NCI-H82 treated with DMSO at 0.1 percent for 48 hours (cell line): ENCODE data around the gene PTPRM.
"Not testable (repeated sequence)": the region's sequence is repeated elsewhere in the genome, so short reads cannot be mapped to it uniquely, and the experiment has no call there.

Experiments
- DNase-seq: peaks from one replicate; lab custom pipeline; 2025; ENCODE audit not compliant: unreplicated experiment; lab: John Stamatoyannopoulos, UW

Gene PTPRM

DNA sequence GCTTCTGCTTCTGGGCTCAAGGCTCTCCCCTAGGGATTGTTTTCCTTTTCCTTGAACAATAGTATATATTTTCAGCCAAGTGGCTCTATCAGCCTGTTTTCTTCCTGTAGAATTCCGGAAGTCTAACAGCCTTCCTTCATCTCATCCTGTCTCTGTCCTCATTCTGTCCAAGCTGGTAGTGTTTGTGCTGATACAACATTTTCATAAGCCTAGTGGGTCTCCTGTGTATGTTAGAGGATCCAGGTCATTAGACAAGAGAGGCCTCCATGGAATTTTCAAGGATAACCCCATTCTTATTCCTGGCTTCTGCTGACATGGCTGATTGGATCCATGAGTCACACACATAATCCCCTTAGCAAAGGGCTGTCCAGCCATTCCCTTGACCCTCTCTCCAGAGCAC is 467.6 kb downstream of the PTPRM start:
- no peak for DNase-seq

DNA sequence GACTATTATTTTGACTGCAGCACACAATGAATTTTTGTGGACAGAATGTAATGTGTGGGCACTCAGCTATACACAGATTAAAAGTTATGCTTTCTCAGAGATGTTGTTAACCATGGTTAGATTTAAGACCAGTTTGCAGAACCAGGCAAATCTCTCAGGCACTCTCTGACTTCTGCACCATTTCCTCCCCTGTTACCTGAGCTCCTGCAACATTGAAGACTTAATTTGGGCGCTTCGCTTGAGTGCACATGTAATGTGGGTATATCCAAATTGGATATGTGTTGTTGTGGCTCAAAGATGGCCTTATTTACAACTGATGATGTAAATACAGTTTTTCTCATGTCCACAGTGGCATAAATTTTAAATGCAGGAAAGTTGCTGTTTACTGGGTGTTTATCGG is 469.4 kb downstream of the PTPRM start:
- DNase-seq = no peak

DNA sequence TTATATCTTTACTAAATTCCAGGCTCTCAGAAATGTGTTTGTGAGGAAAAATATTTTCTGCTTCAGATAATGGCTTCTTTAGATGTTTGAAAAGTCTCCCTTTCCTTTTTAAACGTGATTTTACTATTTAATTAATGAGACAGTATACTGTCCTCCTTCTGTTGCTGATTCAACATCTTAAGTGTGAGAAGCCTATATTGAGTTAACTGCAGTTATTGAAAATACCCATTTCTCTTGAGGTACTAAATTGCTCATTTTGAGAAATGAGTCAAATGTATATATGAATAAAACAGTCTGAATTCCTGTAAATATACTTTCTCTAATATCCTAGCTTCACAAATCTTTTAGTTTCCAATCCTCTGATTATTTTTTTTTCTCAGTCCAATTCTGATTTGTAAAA is 470.2 kb downstream of the PTPRM start:
- DNase-seq = no peak

DNA sequence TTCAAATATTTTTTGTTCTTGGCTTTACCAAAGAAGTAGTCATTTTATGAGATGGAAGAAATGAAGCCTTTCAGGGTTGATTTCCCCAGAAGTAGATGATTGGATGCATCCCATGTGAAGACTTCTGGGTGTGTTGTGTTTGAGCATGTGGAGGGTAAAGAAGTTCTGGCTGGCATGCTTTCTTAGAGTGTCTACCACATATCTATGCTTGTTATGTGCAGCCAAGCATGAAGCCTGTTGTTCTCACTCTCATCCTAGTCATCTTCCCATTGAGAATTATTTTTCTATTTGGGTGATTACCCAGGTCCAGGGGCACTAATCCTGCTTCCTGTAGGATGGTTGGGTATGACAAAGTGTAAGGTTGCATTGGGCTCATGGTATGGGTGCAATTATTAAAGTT is 472.9 kb downstream of the PTPRM start:
- DNase-seq = no peak

DNA sequence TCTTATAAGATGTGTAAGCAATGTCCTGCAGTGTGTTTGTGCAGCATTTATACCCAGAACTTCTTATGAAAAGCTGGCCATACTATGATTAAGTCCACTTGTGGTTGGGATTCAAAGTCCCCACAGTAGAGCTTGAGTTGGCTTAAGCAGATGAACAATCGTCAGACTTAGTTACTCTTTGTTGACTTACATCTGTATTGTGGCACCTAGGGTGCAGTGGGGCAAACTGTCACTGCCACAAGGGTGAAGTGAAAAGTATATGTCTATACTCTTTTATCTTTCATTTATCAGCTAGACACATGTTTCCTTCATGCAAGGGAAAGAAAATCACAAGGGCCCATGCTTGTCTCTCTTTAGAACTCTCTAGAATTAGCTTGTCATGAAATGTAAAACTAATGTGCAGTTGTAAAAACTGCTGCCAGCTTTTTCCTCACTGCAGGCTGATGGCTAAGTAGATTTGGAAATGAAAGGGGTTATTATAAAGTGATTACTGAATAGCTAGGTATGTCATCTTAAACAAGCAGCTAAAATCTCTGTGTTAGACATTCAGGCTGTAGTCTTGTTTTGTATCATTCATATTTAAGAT is 474.5 kb downstream of the PTPRM start:
- DNase-seq = no peak

DNA sequence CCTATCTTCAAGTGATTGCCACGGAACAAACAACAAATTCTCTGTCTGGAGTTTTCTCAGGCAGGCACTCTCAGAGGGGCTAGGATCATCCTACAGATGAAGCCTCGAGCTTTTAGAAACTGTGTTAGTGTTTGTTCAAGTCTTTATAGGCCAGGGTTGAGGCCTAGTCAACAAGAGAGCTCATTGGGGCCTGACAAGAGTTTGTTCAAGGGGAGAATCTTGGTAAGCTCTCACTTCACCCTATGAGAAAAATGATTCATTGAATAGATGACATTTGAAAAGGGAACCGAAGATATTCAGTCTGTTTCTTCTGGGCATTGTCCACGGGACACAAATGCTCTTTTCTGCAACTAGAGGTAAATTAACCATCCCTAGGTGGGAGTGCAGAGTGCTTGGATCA is 476.9 kb downstream of the PTPRM start:
- DNase-seq = no peak

DNA sequence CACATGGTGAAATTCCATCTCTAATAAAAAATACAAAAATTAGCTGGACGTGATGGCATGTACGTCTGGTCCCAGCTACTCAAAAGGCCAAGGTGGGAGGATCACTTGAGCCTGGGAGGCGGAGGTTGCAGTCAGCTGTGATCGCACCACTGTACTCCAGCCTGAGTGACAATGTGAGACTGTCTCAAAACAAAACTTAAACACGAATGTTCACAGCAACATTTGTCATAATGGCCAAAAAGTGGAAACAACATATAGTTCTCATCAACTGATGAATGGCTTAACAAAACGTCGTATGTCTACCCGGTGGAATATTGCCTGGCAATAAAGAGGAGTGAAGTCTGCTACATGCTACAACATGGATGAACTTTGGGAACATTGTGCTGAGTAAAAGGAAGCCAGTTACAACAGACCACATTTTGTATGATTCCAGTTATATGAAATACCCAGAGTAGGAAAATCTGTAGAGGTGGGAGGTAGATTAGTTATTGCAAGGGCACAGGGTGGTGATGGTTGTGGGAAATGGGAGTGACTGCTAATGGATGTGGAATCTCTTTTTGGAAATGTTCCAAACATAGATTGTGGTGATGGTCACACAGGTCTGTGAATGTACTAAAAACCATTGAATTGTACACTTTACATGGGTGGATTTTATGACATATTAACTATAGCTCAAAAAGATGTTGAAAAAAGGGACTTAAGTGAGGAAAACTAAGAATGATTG is 478.2 kb downstream of the PTPRM start:
- DNase-seq = no peak

DNA sequence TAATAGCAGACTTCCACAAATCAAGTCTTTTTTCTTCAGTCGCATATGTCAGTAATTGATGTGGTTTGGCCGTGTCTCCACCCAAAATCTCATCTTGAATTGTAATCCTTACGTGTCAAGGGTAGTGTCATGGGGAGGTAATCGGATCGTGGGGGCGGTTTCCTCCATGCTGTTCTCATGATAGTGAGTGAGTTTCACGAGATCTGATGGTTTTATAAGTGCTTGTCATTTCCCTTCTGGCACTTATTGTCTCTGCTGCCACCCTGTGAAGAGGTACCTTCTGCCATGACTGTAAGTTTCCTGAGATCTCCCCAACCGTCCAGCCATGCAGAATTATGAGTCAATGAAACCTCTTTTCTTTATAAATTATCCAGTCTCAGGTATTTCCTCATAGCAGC is 478.8 kb downstream of the PTPRM start:
- no peak for DNase-seq

DNA sequence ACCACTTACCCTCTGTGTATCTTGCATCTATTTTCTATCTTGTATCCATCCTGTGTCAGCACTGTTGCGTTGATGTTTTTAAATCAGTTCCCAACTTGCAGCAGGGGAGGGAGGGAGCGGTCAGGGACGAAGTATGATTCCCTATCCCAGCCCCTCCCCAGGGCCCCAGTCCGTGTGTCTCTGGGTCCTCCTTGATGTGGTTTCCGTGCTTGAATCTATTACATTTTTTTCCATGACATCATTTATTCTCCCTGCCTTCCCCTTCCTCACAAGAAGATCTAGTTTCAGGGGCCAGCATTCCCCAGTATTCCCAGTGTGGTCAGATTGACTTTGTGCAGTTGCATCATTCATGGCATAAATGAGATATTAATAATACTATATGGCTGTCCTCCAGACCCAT is 479.3 kb downstream of the PTPRM start:
- DNase-seq = no peak

DNA sequence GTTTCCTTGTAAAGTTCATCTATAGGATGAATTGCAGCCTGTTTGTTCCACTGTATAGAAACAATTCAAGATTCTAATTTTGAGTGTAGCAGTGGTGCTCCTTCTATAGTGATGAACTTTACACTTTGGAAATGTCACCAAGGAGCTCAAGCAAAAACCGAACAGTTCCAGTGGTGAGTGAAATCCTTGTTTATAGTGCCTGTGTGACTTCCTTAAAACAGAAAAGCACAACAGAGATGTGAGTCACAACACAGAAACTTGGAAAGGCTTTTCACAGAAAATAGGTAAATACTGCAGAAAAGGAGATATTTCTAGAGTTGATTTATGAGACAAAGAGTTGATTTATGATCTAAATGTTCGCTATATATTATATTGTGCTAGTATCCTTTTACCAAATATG is 482.0 kb downstream of the PTPRM start:
- no peak for DNase-seq

DNA sequence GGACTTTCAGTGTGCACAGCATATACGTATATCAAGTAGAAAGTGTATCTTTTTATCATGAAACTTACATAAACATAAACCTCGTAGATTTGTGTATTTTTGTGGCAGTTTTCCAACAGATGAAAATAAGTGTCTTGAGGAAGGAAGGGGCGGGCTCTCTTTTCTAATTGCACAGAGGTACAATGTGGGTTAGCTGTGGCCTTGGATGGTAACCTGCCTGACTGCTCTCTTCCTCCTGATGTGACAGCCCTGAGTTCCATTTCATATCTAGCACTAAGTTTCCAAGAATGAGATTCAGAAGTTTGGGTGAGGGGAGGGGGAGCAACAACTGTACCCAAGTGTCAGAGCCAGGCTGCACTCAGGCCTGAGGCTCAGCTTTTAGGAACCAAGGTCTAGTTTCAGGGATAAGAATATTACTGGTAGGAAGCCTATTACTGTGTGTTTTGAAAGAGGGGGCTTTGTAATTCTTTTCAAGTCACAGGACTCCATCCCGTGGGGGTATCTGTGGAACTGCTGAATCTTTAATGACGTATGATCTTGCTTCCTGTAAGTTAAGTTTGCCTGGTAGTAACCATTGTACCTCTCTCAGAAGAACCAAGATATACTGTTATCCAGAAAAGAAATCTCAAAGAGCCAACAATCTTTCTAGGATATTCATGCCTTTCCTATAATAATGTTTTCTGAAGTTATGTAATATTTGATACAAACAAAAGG is 483.7 kb downstream of the PTPRM start:
- no peak for DNase-seq

DNA sequence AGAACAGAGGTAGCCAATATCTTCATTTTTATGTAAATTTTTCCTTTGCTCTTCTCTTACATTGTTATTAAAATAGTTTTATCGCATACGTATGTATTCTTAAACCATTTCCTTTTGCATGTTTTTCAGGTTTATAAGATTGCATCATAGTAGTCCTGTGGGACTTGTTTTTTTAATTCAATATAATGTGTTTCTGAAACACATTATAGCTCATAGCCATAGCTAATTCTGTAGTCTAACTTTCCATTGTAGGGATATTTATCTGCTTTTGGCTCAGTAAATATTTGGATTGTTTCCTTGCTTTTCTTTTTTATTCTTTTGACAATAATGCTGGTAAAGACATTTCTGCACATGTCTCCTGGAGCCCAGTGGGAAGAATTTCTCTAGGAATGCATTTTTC is 484.3 kb downstream of the PTPRM start:
- DNase-seq = no peak

DNA sequence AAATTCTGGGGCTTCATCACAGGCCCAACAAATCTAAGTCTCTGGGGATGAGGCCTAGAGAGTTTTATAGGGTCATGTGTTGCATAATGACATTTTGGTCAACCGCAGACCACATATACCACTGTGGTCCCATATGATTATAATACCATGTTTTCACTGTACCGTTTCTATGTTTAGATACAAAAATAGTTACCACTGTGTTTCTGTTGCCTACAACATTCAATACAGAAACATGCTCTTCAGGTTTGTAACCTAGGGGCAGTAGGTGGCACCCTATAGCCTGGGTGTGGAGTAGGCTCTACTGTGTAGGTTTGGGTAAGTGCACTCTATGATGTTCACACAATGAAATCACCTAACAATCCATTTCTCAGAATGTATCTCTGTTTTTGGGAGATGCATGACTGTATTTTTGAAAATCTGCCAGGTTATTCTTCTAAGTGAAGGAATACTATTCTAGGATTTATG is 485.2 kb downstream of the PTPRM start:
- no peak for DNase-seq

DNA sequence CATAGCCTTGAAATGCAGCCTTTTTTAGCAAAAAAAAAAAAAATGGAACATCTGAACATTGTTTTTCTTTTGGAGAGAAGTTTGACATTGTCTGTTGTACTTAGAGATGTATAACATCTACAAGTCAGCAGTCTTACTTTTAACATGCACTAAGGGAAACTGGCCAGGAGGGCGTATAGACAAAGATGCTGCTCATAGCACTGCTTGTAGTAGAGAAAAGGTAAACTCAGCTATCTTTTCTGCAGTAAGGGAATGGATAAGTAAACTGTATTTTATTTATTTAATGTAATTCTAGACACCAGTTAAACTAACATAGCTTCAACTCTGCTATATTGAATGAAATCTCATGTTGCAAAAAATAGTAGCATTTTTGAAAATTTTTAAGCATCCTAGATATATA is 489.6 kb downstream of the PTPRM start:
- DNase-seq = no peak

DNA sequence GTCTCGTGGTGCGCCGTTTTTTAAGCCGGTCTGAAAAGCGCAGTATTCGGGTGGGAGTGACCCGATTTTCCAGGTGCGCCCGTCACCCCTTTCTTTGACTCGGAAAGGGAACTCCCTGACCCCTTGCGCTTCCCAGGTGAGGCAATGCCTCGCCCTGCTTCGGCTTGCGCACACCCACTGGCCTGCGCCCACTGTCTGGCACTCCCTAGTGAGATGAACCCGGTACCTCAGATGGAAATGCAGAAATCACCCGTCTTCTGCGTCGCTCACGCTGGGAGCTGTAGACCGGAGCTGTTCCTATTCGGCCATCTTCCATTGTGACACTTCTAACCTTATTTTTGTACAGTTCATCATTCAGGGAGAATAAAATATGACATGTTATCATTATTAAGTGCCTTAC is 496.0 kb downstream of the PTPRM start:
- DNase-seq = not testable (repeated sequence)

DNA sequence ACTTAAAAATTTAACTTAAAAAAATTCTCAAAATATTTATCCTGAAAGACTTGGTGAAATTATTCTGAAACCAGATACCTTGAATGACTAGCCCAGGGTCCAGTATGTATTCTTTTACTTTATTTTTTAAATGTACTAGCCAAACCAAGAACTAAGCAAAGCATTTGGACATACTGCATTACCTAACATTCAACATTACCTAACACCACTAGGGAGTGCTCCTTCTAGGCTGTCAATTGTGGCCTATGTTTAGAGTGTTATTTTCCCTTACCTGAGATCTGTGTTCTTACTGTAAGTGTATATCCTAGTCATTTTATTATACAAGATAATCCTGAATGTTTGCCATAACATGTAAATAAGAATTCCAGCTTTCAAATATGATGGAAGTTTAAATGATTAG is 496.6 kb downstream of the PTPRM start:
- no peak for DNase-seq

DNA sequence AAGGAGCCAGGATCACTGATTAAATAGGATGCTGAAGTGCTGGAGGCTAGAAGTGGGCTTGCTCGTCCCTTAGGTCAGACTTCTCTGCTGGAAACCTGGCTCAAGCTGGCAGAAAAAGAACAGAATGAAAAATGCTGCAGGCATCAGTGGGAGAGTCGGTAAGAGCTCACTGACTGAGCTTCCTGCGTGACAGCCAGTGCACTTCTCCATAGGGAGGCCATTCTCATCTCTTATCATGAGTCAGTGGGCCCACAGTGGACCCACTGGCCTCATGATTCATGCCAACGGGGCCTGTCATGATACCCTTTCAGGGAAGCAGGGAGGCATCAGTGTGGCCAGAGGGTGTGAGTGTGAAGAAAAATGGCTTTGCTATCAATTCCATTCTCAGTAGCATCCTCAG is 498.2 kb downstream of the PTPRM start:
- DNase-seq = no peak

DNA sequence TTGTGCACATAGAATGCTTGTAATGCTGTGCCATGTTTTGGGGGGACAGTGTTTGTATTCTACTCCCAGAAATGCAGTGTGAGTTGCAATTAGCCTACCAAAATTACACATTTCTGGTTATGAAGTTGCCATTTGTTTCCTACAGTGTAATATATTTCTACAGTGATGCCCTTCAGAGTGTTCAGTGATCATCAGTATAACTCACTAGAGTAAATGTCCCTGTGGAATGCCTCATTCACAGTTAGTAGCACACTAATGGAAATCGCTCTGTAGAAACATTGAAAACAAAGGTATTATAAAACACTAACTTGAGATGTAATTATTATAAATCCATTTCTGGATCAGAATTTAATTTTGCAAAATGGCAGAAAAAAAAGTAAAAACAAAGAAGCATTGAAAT is 498.7 kb downstream of the PTPRM start:
- no peak for DNase-seq

DNA sequence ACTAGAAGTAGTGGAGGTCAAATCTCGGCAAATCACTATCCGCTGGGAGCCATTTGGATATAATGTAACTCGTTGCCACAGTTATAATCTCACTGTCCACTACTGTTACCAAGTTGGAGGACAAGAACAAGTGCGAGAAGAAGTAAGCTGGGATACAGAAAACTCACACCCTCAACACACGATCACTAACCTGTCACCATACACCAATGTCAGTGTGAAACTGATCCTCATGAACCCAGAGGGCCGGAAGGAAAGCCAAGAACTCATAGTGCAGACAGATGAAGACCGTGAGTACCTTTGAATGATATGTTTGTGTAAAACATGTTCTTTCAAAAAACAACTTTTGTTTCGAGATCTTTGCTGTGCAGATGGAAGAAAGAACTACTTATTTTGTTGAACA is 502.6 kb downstream of the PTPRM start:
- DNase-seq = no peak

DNA sequence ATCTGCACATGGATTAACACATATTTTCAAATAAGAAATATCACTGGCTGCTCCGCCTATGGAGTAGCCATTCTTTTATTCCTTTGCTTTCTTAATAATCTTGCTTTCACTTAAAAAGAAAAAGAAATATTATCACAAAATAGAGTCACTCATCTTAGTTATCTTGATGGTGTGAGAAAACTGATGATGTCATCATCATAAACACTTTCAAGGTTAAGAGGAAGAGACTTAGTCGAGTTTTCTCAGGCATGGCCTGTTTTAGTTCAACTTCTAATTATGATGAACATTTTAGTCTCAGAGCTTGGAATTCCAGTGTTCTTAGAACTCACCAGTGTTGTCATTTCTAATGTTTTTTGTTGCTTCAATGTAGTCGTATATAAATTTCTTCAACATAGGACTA is 506.1 kb downstream of the PTPRM start:
- DNase-seq = no peak

DNA sequence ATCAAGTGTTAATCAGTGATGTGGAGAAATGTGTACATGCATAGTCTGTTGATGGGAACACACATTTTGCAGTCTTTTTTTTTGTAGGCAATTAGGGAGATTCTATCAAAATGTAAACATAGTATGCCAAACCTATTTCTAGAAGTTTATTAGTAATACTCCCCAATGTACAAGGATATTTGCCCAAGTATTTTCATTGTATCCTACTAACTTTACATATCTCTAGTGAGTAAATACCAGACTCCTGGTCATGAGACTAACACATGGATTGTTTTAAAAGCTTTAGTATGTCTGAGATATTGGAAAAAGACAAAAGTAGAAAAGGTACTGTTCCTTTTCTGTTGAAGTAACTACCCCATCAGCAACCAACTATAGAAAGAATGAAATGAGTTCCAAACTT is 513.0 kb downstream of the PTPRM start:
- DNase-seq = no peak

DNA sequence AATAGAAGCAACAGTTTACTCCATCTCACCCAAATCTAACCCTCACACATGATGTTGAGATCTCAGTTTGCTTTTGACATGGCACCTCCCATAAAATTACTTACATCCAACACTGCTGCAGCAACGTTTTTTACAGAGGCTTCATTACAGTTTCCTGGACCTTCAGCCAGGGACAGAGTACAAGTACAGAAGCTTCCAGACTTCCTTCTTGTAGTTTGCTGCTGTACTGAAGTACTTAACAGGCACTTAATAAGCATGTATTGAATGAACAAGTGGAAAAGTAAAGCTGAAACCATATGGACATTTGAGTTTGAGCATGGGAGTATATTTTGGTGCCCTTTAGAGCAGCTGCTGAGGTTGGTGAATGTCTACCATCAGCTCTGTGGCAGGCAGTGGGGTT is 514.2 kb downstream of the PTPRM start:
- DNase-seq = no peak
